Activated T-cell treated with anti-CD3 and anti-CD28 coated beads for 1 hour (primary cell): ENCODE data around the gene ASPHD2.
"Not testable (repeated sequence)": the region's sequence is repeated elsewhere in the genome, so short reads cannot be mapped to it uniquely, and the experiment has no call there.

ENCODE experiments used
- DNase-seq: peaks from one replicate; pipeline ENCODE4 v3.0.0-alpha.2; 2020; ENCODE audit warnings: low read depth

Gene ASPHD2, protein sequence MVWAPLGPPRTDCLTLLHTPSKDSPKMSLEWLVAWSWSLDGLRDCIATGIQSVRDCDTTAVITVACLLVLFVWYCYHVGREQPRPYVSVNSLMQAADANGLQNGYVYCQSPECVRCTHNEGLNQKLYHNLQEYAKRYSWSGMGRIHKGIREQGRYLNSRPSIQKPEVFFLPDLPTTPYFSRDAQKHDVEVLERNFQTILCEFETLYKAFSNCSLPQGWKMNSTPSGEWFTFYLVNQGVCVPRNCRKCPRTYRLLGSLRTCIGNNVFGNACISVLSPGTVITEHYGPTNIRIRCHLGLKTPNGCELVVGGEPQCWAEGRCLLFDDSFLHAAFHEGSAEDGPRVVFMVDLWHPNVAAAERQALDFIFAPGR

DNA sequence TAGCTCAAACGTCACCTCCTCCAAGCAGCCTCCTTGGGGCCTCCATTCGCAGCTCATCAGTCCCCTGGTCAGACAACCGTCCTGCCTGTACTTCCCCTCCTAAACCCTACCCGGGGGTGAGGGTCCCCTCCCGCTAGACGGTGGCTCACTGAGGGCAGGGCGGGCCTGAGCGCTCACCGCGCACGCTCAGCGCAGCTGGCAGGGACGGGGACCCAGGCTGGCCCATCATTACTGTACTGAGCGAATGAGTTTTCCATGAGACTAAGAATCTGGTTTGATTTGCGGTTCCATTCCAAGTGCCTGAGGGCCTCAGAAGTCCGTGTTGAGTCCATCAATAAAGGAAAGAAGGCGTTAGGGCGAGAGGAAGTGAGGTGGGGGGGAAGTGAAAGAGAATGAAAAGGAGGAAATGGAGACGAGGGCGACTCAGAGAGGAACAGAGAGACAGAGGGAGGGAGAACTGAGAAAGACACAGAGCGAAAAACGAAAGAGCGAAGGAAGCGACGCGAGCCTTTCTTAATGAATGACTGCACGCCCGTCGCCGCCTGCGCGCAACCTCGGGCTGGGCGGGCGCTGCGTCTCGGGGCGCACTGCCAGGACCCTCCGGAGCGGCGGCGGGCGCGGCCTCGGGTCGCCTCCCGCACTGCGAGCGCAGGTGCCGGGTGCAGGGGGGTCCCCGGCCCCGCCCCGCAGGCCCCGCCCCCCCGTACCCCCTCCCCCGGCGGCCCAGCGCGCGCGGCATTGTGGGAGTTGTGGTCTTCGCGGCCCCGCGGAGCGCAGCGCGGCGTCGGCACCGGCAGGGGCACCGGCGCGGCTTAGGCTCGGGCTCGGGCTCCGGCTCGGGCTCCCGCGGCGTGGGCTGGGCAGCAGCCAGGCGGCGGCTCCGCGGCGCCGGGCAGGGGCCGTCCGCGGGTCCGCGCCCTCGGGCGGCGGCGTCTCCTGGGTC, at the start of gene ASPHD2:
ASPHD2 (plus strand) TSS at position 746 of the 943 bp plus-strand sequence. CDS start 4,356 bp downstream, outside the sequence.
- peak; percentile 74 for DNase-seq

- DNase-seq: no peak
Measured at GRCh38 chr22:26380072-26380830, 48.8 kb upstream of the ASPHD2 start.

DNA sequence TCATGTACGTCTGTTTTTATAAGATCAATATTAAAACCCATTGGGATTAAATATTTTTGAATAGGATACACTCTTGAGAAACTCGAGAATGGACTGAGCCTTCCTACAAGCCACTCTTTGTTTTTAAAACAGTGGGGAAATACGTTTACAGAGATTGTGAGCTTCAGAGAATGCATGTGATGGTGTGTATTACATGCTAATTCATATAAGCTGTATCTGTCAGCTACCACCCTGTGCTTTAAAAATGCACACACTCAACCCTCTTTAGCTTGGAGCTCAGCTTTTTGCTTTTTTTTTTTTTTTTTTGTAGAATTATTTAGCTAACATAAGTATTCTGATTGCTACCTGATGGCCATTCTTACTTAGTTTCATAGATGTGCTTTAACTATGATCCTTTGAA, 46.3 kb upstream of the ASPHD2 start:
- no peak for DNase-seq

DNA sequence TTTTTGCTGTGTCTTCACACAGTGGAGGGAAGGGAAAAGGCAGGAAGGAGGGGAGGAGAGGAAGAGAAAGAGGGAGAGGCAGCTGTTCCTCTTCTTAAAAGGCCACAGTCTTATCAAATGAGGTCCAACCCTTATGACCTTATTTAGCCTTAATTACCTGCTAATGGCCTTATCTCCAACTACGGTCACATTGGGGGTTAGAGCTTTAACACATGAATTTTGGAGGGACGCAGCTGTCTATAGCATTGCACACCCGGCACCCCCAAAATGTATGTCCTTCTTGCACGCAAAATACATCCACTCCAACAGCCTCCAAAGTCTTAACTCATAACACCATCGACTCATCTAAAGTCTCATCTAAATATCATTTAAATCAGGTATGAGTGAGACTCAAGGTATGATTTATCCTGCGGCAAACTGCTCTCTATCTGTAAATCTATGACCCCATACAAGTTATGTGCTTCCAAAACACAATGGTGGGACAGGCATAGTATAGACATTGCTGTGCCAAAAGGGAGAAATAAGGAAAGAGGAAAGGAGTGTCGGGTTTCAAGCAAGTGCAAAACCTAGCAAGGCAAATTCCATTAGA, 45.0 kb upstream of the ASPHD2 start:
- no peak for DNase-seq

- no peak for DNase-seq
Measured at GRCh38 chr22:26385164-26385563, 43.9 kb upstream of the ASPHD2 start.

DNA sequence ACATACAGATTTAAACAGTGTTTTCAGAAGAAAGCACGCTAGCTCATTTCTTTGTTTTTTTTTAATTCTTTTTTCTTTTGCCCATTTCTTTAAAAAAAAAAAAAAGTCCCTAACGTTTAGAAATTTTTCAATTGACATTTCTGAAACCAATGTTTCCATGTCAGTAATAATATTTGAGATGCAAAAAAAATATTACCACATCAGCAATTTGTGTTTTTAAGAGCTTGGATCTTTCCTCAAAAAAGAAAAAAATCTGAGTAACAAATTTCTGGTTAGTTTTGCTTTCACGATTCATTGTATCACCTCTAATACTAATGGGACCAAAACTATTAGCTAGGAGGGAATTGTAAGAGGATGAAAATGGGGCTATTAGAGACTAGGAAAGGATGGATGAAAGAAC, 39.9 kb upstream of the ASPHD2 start:
- DNase-seq: no peak

- DNase-seq: no peak
Measured at GRCh38 chr22:26391091-26391490, 38.0 kb upstream of the ASPHD2 start.

DNA sequence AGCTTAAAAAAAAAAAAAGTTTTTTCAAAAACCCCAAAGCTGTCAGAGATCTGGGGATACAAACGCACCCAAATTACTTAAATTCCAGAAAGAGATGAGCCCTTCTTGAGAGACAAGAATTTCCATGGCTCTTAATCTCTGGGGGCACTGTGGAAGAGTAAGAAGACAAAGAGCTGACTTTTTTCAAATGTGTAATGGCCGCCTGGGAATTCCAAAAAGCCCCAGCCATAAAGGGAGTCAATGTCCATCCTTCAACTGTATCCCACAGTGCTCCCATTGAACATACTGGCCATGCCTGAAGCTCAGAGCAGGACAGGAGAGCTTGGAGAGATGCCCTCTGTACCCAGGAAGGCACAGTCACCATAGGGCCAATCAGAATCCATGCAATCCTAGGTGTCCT, 37.4 kb upstream of the ASPHD2 start:
- no peak for DNase-seq

GRCh38 chr22:26393929-26394328, 35.1 kb upstream of the ASPHD2 start:
- no peak for DNase-seq

DNA sequence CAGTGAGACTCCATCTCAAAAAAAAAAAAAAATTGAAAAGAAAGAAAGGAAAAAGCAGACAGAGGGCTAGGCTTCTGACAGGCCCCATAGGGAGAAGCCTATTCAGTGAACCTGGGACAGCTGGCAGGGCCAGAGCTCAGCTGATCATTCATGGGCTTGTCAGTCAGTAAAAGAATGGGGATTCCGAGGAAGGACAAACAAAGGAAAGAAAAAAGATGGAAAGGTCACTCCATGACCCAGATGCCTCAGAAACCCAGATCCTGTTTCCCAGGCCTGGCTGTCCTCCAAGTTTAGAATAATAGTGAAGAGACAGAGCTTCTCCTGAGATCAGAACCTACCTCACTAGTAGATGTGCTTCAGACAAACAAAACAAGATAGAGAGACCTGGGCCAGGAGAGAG, 34.3 kb upstream of the ASPHD2 start:
- no peak for DNase-seq

GRCh38 chr22:26395926-26396325, 33.1 kb upstream of the ASPHD2 start:
- DNase-seq: no peak

- DNase-seq: peak; percentile 45
Measured at GRCh38 chr22:26398741-26399153, 30.3 kb upstream of the ASPHD2 start.

DNA sequence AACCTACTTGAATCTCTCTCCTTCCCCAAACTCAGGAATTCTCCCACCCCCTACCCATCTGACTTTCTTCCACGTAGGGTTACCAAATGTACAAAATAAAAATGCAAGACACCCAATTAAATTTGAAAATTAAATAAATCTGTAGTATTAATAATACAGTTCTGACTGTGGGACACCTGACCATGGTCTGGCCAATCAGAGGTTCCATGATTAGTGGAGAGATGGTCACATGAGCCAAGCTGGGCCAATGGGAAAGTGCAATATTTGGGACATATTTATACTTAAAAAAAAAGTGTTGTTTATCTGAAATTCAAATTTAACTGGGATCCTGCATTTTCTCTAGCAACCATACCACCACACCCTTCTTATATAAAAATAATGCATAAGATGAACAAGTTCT, 29.8 kb upstream of the ASPHD2 start:
- DNase-seq: no peak

GRCh38 chr22:26401726-26402125, 27.3 kb upstream of the ASPHD2 start:
- no peak for DNase-seq

- no peak for DNase-seq
Measured at GRCh38 chr22:26404851-26405421, 24.1 kb upstream of the ASPHD2 start.

GRCh38 chr22:26406118-26406517, 22.9 kb upstream of the ASPHD2 start:
- no peak for DNase-seq

- DNase-seq: not testable (repeated sequence)
Measured at GRCh38 chr22:26408562-26409220, 20.4 kb upstream of the ASPHD2 start.

GRCh38 chr22:26409719-26410335, 19.2 kb upstream of the ASPHD2 start:
- no peak for DNase-seq

DNA sequence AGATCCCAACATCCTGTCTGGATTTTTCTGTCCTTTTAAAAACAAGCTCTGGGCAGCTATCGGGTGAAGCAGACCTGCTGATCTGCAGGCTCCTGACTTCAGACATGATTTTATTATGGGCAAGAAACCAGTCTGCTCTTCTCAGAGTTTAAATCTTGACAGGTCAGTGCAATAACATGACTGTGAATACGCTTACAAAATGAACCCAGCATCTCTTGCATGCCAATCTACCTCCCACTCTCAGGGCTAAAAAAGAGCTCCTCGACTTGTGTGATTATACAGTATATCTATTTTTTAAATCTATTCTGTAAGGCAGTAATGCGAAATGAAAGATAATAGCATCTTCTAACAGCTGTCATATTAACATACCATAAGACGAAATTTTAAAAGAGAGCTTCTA, 18.7 kb upstream of the ASPHD2 start:
- no peak for DNase-seq

GRCh38 chr22:26414347-26414746, 14.7 kb upstream of the ASPHD2 start:
- no peak for DNase-seq

GRCh38 chr22:26416256-26416655, 12.8 kb upstream of the ASPHD2 start:
- DNase-seq: no peak
